Inflammatory macrophage treated with lipopolysaccharide for 4 hours (primary cell): ENCODE results near the gene TBX19.

Experiments used
- DNase-seq: peaks from one replicate; pipeline ENCODE4 v3.0.0-alpha.2; 2020

Gene TBX19

GRCh38 chr1:168280296-168280927 is at the start of gene TBX19:
TBX19 (plus strand) TSS chr1:168280877; CDS start chr1:168281091, 214 bp downstream.
- DNase-seq: no peak

GRCh38 chr1:168234846-168235547 is 45.7 kb upstream of the TBX19 start:
- DNase-seq: peak; percentile 32

GRCh38 chr1:168235548-168235885 is 45.2 kb upstream of the TBX19 start:
- no peak for DNase-seq

GRCh38 chr1:168235937-168236336 is 44.7 kb upstream of the TBX19 start:
- no peak for DNase-seq

- DNase-seq: no peak
Observed at GRCh38 chr1:168236836-168237611, 43.7 kb upstream of the TBX19 start.

GRCh38 chr1:168243198-168243597 is 37.5 kb upstream of the TBX19 start:
- DNase-seq: no peak

GRCh38 chr1:168243636-168244212 is 37.0 kb upstream of the TBX19 start:
- DNase-seq: no peak

- no peak for DNase-seq
Observed at GRCh38 chr1:168245042-168245441, 35.6 kb upstream of the TBX19 start.

GRCh38 chr1:168246506-168246905 is 34.2 kb upstream of the TBX19 start:
- DNase-seq: no peak

- DNase-seq: no peak
Observed at GRCh38 chr1:168252204-168252733, 28.4 kb upstream of the TBX19 start.

GRCh38 chr1:168256164-168256563 is 24.5 kb upstream of the TBX19 start:
- no peak for DNase-seq

GRCh38 chr1:168257397-168257796 is 23.3 kb upstream of the TBX19 start:
- no peak for DNase-seq

- no peak for DNase-seq
Observed at GRCh38 chr1:168259567-168259966, 21.1 kb upstream of the TBX19 start.

GRCh38 chr1:168260393-168260792 is 20.3 kb upstream of the TBX19 start:
- no peak for DNase-seq

GRCh38 chr1:168261390-168261789 is 19.3 kb upstream of the TBX19 start:
- no peak for DNase-seq

GRCh38 chr1:168263130-168263529 is 17.5 kb upstream of the TBX19 start:
- DNase-seq: no peak

GRCh38 chr1:168264296-168264695 is 16.4 kb upstream of the TBX19 start:
- DNase-seq: no peak

- no peak for DNase-seq
Observed at GRCh38 chr1:168265596-168265995, 15.1 kb upstream of the TBX19 start.

- no peak for DNase-seq
Observed at GRCh38 chr1:168266644-168267186, 14.0 kb upstream of the TBX19 start.

GRCh38 chr1:168271636-168272035 is 9.0 kb upstream of the TBX19 start:
- no peak for DNase-seq

- DNase-seq: no peak
Observed at GRCh38 chr1:168273575-168273974, 7.1 kb upstream of the TBX19 start.

- DNase-seq: no peak
Observed at GRCh38 chr1:168279253-168279652, 1.4 kb upstream of the TBX19 start.
